ENCODE results near the gene SFXN3. TPM values are rescaled to one million over a fixed set of nuclear protein-coding genes. Genes with fewer than 3 reads are reported as not detected.

The SFXN3 gene
- total RNA-seq, 1 donor from 2014 or later, result 16.1 TPM

GRCh38 chr10:100986623-100986951, 44.4 kb upstream of the SFXN3 start:
- H3K27me3 ChIP-seq (ENCODE audit: control insufficient read depth, insufficient read depth, low read length), result no peaks in the 10 kb centered on the region
- H3K36me3 ChIP-seq (ENCODE audit: control insufficient read depth, insufficient read depth, low read length), result peaks cover 21% of the 10 kb centered on the region
- TF ChIP-seq CTCF (IDR thresholded peaks at IDR 0.05; ENCODE audit: insufficient read depth, low read length, severe bottlenecking), result no peak
- no peak for DNase-seq (ENCODE audit: low read depth)
- H3K4me3 ChIP-seq (ENCODE audit: low read depth, low read length), result peak overlapping the region; percentile 89
- no peak for FAIRE-seq

GRCh38 chr10:100986952-100987684, 43.9 kb upstream of the SFXN3 start, which contains the start of the genes MRPL43 and TWNK:
TSS of gene MRPL43 (minus strand) at chr10:100987497. CDS start at chr10:100987443, 54 bp downstream.
TSS of gene TWNK (plus strand) at chr10:100987543. CDS start at chr10:100988211, 668 bp downstream.
- H3K4me3 ChIP-seq (ENCODE audit: low read depth, low read length), result peak within 1 kb of the TSS; percentile 89
- no peak for FAIRE-seq
- no peak for TF ChIP-seq CTCF (IDR thresholded peaks at IDR 0.05; ENCODE audit: insufficient read depth, low read length, severe bottlenecking)
- peaks cover 21% of the 10 kb centered on the region for H3K36me3 ChIP-seq (ENCODE audit: control insufficient read depth, insufficient read depth, low read length)
- DNase-seq (ENCODE audit: low read depth), result peak; percentile 67
- H3K27me3 ChIP-seq (ENCODE audit: control insufficient read depth, insufficient read depth, low read length), result no peaks in the 10 kb centered on the region

GRCh38 chr10:100987685-100988049, 43.4 kb upstream of the SFXN3 start:
- peak overlapping the region; percentile 89 for H3K4me3 ChIP-seq (ENCODE audit: low read depth, low read length)
- FAIRE-seq (no peak), DNase-seq (ENCODE audit: low read depth) (no peak)
- H3K36me3 ChIP-seq (ENCODE audit: control insufficient read depth, insufficient read depth, low read length), result peaks cover 22% of the 10 kb centered on the region
- TF ChIP-seq CTCF (IDR thresholded peaks at IDR 0.05; ENCODE audit: insufficient read depth, low read length, severe bottlenecking), result no peak
- no peaks in the 10 kb centered on the region for H3K27me3 ChIP-seq (ENCODE audit: control insufficient read depth, insufficient read depth, low read length)

DNA sequence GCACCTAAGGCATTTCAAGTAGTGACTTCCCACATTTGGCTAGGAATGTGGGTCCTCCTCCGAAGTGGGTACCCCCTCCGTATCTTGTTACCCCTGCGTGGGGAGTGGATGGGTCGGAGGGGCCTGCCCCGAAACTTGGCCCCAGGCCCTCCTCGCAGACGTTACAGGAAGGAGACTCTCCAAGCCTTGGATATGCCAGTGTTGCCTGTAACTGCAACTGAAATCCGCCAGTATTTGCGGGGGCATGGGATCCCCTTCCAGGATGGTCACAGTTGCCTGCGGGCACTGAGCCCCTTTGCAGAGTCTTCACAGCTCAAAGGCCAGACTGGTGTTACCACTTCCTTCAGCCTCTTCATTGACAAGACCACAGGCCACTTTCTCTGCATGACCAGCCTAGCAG, 42.9 kb upstream of the SFXN3 start:
- FAIRE-seq (no peak), DNase-seq (ENCODE audit: low read depth) (no peak)
- peaks cover 17% of the 10 kb centered on the region for H3K36me3 ChIP-seq (ENCODE audit: control insufficient read depth, insufficient read depth, low read length)
- no peak for TF ChIP-seq CTCF (IDR thresholded peaks at IDR 0.05; ENCODE audit: insufficient read depth, low read length, severe bottlenecking)
- H3K27me3 ChIP-seq (ENCODE audit: control insufficient read depth, insufficient read depth, low read length), result no peaks in the 10 kb centered on the region
- H3K4me3 ChIP-seq (ENCODE audit: low read depth, low read length), result peak overlapping the region; percentile 89

GRCh38 chr10:100989088-100989487, 41.9 kb upstream of the SFXN3 start:
- DNase-seq (ENCODE audit: low read depth), result no peak
- H3K27me3 ChIP-seq (ENCODE audit: control insufficient read depth, insufficient read depth, low read length), result no peaks in the 10 kb centered on the region
- H3K36me3 ChIP-seq (ENCODE audit: control insufficient read depth, insufficient read depth, low read length), result peaks cover 16% of the 10 kb centered on the region
- no peak for TF ChIP-seq CTCF (IDR thresholded peaks at IDR 0.05; ENCODE audit: insufficient read depth, low read length, severe bottlenecking)
- H3K4me3 ChIP-seq (ENCODE audit: low read depth, low read length), result no peak overlapping the region
- no peak for FAIRE-seq

Measured in bronchial epithelial cell (primary cell).